ENCODE data around the gene SNX33. TPM values are rescaled to one million over a fixed set of nuclear protein-coding genes. Genes with fewer than 3 reads are reported as not detected.

The SNX33 gene
- total and polyA plus RNA-seq, 2 of the 13 experiments (the other 11 are each of a cell fraction or from before 2014, with no cell fraction given), result 11.0 to 11.6 TPM

DNA sequence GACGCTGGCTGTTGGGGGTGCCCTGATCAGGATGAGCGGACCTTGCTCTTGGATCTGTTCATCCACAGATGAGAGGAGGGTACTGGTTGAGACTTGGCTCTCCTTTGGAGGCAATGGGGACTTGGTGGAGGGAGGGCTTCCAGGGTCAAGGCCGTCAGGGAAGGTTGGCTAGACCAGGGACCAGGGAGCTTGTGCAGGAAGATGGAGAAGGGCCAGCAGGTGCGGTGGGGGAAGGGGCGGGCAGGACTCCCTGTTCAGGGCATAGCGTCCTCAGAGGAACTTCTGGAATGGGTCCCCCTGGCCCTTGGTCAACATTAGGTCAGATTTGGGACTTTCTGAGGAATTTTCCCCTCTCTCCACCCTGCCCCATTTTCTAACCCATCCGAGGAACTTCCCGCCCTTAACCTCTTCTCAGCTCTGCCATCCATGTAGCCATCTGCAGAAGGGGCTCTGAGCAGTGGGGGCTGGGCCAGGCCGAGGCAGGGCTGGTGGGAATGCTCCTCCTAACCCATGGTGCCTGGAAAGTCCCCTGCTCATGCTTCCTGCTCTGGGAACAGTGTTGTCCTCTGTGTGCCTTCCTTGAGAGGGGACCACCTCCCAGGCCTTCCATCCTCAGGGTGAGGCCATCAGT is 11.5 kb downstream of the SNX33 start:
- BruUV-seq (replicated peaks), result no TSS peak
- no peak overlapping the region for H3K4me2 ChIP-seq (ENCODE audit: low read depth, low read length)
- intact Hi-C loops (cut with micrococcal nuclease; ENCODE audit: unreplicated experiment), result no loop called here
- H3K9me3 ChIP-seq (ENCODE audit: low read length), result no peaks in the 10 kb centered on the region
- DNase-seq (ENCODE audit: low spot score), result no peak
- no peak for ATAC-seq
- H3K9ac ChIP-seq (ENCODE audit: insufficient read depth, low read depth, low read length), result no peak overlapping the region
- FAIRE-seq, result no peak
- H4K20me1 ChIP-seq (ENCODE audit: insufficient read depth, low read length), result peaks cover 19% of the 10 kb centered on the region; the same call in 1 of the 2 replicates
- no peak overlapping the region for H3K27ac ChIP-seq (ENCODE audit: extremely low read length, insufficient read depth, low read length)
- TF ChIP-seq, protein P1, sequence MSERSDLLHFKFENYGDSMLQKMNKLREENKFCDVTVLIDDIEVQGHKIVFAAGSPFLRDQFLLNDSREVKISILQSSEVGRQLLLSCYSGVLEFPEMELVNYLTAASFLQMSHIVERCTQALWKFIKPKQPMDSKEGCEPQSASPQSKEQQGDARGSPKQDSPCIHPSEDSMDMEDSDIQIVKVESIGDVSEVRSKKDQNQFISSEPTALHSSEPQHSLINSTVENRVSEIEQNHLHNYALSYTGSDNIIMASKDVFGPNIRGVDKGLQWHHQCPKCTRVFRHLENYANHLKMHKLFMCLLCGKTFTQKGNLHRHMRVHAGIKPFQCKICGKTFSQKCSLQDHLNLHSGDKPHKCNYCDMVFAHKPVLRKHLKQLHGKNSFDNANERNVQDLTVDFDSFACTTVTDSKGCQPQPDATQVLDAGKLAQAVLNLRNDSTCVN (CRISPR knock-in tag; IDR thresholded peaks at IDR 0.05; ENCODE audit: borderline replicate concordance), result no peak
- TF ChIP-seq NFRKB (IDR thresholded peaks at IDR 0.05) (no peak), ZFP90 (CRISPR knock-in tag; IDR thresholded peaks at IDR 0.05; ENCODE audit: borderline replicate concordance) (no peak), EED (CRISPR knock-in tag; IDR thresholded peaks at IDR 0.05) (no peak), ZMYM2 (CRISPR knock-in tag; IDR thresholded peaks at IDR 0.05) (no peak), JUND (CRISPR knock-in tag; IDR thresholded peaks at IDR 0.05) (no peak), CC2D1A (CRISPR knock-in tag; IDR thresholded peaks at IDR 0.05) (no peak)
- TF ChIP-seq, protein P2, sequence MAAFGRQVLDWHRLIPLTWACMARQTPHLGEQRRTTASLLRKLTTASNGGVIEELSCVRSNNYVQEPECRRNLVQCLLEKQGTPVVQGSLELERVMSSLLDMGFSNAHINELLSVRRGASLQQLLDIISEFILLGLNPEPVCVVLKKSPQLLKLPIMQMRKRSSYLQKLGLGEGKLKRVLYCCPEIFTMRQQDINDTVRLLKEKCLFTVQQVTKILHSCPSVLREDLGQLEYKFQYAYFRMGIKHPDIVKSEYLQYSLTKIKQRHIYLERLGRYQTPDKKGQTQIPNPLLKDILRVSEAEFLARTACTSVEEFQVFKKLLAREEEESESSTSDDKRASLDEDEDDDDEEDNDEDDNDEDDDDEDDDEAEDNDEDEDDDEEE (CRISPR knock-in tag; IDR thresholded peaks at IDR 0.05), result no peak
- TF ChIP-seq, protein P3, sequence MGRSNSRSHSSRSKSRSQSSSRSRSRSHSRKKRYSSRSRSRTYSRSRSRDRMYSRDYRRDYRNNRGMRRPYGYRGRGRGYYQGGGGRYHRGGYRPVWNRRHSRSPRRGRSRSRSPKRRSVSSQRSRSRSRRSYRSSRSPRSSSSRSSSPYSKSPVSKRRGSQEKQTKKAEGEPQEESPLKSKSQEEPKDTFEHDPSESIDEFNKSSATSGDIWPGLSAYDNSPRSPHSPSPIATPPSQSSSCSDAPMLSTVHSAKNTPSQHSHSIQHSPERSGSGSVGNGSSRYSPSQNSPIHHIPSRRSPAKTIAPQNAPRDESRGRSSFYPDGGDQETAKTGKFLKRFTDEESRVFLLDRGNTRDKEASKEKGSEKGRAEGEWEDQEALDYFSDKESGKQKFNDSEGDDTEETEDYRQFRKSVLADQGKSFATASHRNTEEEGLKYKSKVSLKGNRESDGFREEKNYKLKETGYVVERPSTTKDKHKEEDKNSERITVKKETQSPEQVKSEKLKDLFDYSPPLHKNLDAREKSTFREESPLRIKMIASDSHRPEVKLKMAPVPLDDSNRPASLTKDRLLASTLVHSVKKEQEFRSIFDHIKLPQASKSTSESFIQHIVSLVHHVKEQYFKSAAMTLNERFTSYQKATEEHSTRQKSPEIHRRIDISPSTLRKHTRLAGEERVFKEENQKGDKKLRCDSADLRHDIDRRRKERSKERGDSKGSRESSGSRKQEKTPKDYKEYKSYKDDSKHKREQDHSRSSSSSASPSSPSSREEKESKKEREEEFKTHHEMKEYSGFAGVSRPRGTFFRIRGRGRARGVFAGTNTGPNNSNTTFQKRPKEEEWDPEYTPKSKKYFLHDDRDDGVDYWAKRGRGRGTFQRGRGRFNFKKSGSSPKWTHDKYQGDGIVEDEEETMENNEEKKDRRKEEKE (IDR thresholded peaks at IDR 0.05), result no peak
- TF ChIP-seq, protein P4, sequence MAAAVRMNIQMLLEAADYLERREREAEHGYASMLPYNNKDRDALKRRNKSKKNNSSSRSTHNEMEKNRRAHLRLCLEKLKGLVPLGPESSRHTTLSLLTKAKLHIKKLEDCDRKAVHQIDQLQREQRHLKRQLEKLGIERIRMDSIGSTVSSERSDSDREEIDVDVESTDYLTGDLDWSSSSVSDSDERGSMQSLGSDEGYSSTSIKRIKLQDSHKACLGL (CRISPR knock-in tag; IDR thresholded peaks at IDR 0.05), result no peak
- TF ChIP-seq, protein P5, sequence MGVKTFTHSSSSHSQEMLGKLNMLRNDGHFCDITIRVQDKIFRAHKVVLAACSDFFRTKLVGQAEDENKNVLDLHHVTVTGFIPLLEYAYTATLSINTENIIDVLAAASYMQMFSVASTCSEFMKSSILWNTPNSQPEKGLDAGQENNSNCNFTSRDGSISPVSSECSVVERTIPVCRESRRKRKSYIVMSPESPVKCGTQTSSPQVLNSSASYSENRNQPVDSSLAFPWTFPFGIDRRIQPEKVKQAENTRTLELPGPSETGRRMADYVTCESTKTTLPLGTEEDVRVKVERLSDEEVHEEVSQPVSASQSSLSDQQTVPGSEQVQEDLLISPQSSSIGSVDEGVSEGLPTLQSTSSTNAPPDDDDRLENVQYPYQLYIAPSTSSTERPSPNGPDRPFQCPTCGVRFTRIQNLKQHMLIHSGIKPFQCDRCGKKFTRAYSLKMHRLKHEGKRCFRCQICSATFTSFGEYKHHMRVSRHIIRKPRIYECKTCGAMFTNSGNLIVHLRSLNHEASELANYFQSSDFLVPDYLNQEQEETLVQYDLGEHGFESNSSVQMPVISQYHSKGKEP (CRISPR knock-in tag; IDR thresholded peaks at IDR 0.05), result no peak
- TF ChIP-seq, protein P6, sequence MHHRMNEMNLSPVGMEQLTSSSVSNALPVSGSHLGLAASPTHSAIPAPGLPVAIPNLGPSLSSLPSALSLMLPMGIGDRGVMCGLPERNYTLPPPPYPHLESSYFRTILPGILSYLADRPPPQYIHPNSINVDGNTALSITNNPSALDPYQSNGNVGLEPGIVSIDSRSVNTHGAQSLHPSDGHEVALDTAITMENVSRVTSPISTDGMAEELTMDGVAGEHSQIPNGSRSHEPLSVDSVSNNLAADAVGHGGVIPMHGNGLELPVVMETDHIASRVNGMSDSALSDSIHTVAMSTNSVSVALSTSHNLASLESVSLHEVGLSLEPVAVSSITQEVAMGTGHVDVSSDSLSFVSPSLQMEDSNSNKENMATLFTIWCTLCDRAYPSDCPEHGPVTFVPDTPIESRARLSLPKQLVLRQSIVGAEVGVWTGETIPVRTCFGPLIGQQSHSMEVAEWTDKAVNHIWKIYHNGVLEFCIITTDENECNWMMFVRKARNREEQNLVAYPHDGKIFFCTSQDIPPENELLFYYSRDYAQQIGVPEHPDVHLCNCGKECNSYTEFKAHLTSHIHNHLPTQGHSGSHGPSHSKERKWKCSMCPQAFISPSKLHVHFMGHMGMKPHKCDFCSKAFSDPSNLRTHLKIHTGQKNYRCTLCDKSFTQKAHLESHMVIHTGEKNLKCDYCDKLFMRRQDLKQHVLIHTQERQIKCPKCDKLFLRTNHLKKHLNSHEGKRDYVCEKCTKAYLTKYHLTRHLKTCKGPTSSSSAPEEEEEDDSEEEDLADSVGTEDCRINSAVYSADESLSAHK (CRISPR knock-in tag; IDR thresholded peaks at IDR 0.05; ENCODE audit: borderline replicate concordance), result no peak
- WGBS (ENCODE audit: low lambda C conversion rate), result 96% methylated on average over 9 of the region's 9 CpGs
- H3K4me3 ChIP-seq (replicated peaks in 1 of 3; ENCODE audit: insufficient read depth in 1 of 3, low read depth in 2 of 3, low read length in 3 of 3), result no peak overlapping the region
- peaks cover 20% of the 10 kb centered on the region for H3K79me2 ChIP-seq (ENCODE audit: insufficient read depth, low read length)
- in situ Hi-C loops (cut with HindIII; ENCODE audit: extremely low pct_ligation_motif_present, low pct_unique_long_range_greater_than_20kb), result no loop called here
- ChIA-PET POLR2A (interaction anchor here (1.0 to 3.2 kb wide), 4 partner anchors 7 to 208 kb away, joined by 7 to 20 read pairs (median 16); partner anchors contain the start of genes IMP3, SIN3A and SNX33), CTCF (ENCODE audit: low intra/inter-chr PET ratio, low total read pairs) (no interaction called here)
- no peak overlapping the region for H2AFZ ChIP-seq (ENCODE audit: low read length)
- no peaks in the 10 kb centered on the region for H3K27me3 ChIP-seq (ENCODE audit: control insufficient read depth in 1 of 2, insufficient read depth in 2 of 2, low read length in 2 of 2)
- peaks cover 11 to 30% of the 10 kb centered on the region in 2 experiments; a peak in 4 of 5 replicates for H3K36me3 ChIP-seq (replicated peaks in 1 of 2; ENCODE audit: control insufficient read depth in 1 of 2, insufficient read depth in 2 of 2, low read length in 2 of 2)
- peaks cover 49% of the 10 kb centered on the region for H3K4me1 ChIP-seq (ENCODE audit: insufficient read depth, low read length)
